Mesodermal cell (in vitro differentiated cells): ENCODE results near the gene GLDN. TPM values are rescaled to one million over a fixed set of nuclear protein-coding genes. Genes with fewer than 3 reads are reported as not detected.
A peak's percentile ranks its signal among the peaks of the same experiment; 100 is the strongest.

Source experiments
- H3K27ac ChIP-seq: 2 replicates; pipeline ENCODE4 v1.7.0; 2013; ENCODE audit warnings: mild to moderate bottlenecking, low read depth, low read length, moderate library complexity; ENCODE audit not compliant: severe bottlenecking
- H3K36me3 ChIP-seq: 2 replicates; pipeline ENCODE4 v1.7.1; 2013; ENCODE audit warnings: mild to moderate bottlenecking, low read length, moderate library complexity; ENCODE audit not compliant: control insufficient read depth, insufficient read depth
- H3K4me1 ChIP-seq: one replicate; pipeline ENCODE4 v1.7.1; 2013; ENCODE audit warnings: mild to moderate bottlenecking, low read length; ENCODE audit not compliant: insufficient read depth, control insufficient read depth, poor library complexity, severe bottlenecking
- H3K4me3 ChIP-seq: 2 replicates; pipeline ENCODE4 v1.7.0; 2013; ENCODE audit warnings: low read length, control low read depth, mild to moderate bottlenecking; ENCODE audit not compliant: insufficient read depth, poor library complexity, severe bottlenecking; ENCODE audit errors: extremely low read depth
- H3K9me3 ChIP-seq: 2 replicates; pipeline ENCODE4 v1.7.1; 2013; ENCODE audit warnings: mild to moderate bottlenecking, low read length, moderate library complexity; ENCODE audit not compliant: control insufficient read depth
- WGBS, 2 experiments: methylation state at CpG; one replicate each; pipeline ENCODE4 v1.1.5; 2013; ENCODE audit warnings: missing lambda C conversion rate in 2 of 2; ENCODE audit not compliant: insufficient coverage in 2 of 2; 5-methylcytosine and 5-hydroxymethylcytosine counted together
- polyA plus RNA-seq, 2 experiments: library from polyadenylated mRNA; stranded (reverse); fragments of 50-300 nt; gene quantifications; one replicate each; pipeline ENCODE4 v1.2.3, GENCODE V29; 2013

The GLDN gene
- polyA plus RNA-seq (2013, experiment 1 of 2) = 0.88 TPM
- 0.35 TPM for polyA plus RNA-seq (2013, experiment 2 of 2)

GRCh38 chr15:51341366-51342226 is at the start of gene GLDN:
GLDN (plus strand) TSS chr15:51341655; CDS start chr15:51341685, 30 bp downstream.
- no peaks in the 10 kb centered on the region for H3K4me1 ChIP-seq
- no peak within 1 kb of the TSS for H3K27ac ChIP-seq
- WGBS, 2 experiments = 6 to 8% methylated on average over 62 to 63 of the region's 76 CpGs
- peak within 1 kb of the TSS; percentile 29 for H3K4me3 ChIP-seq
- no peaks in the 10 kb centered on the region for H3K36me3 ChIP-seq
- no peaks in the 10 kb centered on the region for H3K9me3 ChIP-seq

GRCh38 chr15:51298620-51299019 is 42.8 kb upstream of the GLDN start:
- H3K4me3 ChIP-seq = no peak overlapping the region
- H3K4me1 ChIP-seq = no peaks in the 10 kb centered on the region
- WGBS, 2 experiments = 90% methylated on average over 1 to 2 of the region's 2 CpGs
- no peaks in the 10 kb centered on the region for H3K9me3 ChIP-seq
- no peaks in the 10 kb centered on the region for H3K36me3 ChIP-seq
- peak overlapping the region; percentile 62 for H3K27ac ChIP-seq

GRCh38 chr15:51299187-51300015 is 42.1 kb upstream of the GLDN start:
- no peaks in the 10 kb centered on the region for H3K4me1 ChIP-seq
- no peaks in the 10 kb centered on the region for H3K9me3 ChIP-seq
- 93 to 98% methylated on average over 3 to 5 of the region's 5 CpGs for WGBS, 2 experiments
- H3K4me3 ChIP-seq = no peak overlapping the region
- no peaks in the 10 kb centered on the region for H3K36me3 ChIP-seq
- no peak overlapping the region for H3K27ac ChIP-seq

GRCh38 chr15:51302480-51302879 is 39.0 kb upstream of the GLDN start:
- no peaks in the 10 kb centered on the region for H3K9me3 ChIP-seq
- H3K27ac ChIP-seq = no peak overlapping the region
- no peaks in the 10 kb centered on the region for H3K4me1 ChIP-seq
- H3K36me3 ChIP-seq = no peaks in the 10 kb centered on the region
- H3K4me3 ChIP-seq = no peak overlapping the region
- WGBS, 2 experiments = 81 to 86% methylated on average over 5 of the region's 6 CpGs

GRCh38 chr15:51303462-51303980 is 37.9 kb upstream of the GLDN start:
- H3K36me3 ChIP-seq = no peaks in the 10 kb centered on the region
- no peak overlapping the region for H3K4me3 ChIP-seq
- no peak overlapping the region for H3K27ac ChIP-seq
- no peaks in the 10 kb centered on the region for H3K9me3 ChIP-seq
- H3K4me1 ChIP-seq = no peaks in the 10 kb centered on the region
- 85% methylated on average over 2 of the region's 2 CpGs; no CpG with 5 or more reads in 1 of the 2 experiments for WGBS, 2 experiments

- Histone ChIP-seq H3K27ac (no peak overlapping the region), H3K36me3 (no peaks in the 10 kb centered on the region), H3K9me3 (no peaks in the 10 kb centered on the region), H3K4me3 (no peak overlapping the region), H3K4me1 (no peaks in the 10 kb centered on the region)
- WGBS, 2 experiments = 93 to 97% methylated on average over 3 of the region's 3 CpGs
Measured at GRCh38 chr15:51307325-51307724, 34.1 kb upstream of the GLDN start.

- H3K4me1 ChIP-seq = no peaks in the 10 kb centered on the region
- H3K27ac ChIP-seq = no peak overlapping the region
- H3K9me3 ChIP-seq = no peaks in the 10 kb centered on the region
- 67 to 90% methylated on average over 1 to 2 of the region's 3 CpGs for WGBS, 2 experiments
- no peaks in the 10 kb centered on the region for H3K36me3 ChIP-seq
- no peak overlapping the region for H3K4me3 ChIP-seq
Measured at GRCh38 chr15:51307811-51308210, 33.6 kb upstream of the GLDN start.

- 88 to 93% methylated on average over 1 to 2 of the region's 2 CpGs for WGBS, 2 experiments
- no peaks in the 10 kb centered on the region for H3K9me3 ChIP-seq
- H3K27ac ChIP-seq = no peak overlapping the region
- no peaks in the 10 kb centered on the region for H3K36me3 ChIP-seq
- H3K4me1 ChIP-seq = no peaks in the 10 kb centered on the region
- no peak overlapping the region for H3K4me3 ChIP-seq
Measured at GRCh38 chr15:51310064-51310463, 31.4 kb upstream of the GLDN start.

- H3K36me3 ChIP-seq = no peaks in the 10 kb centered on the region
- H3K27ac ChIP-seq = no peak overlapping the region
- H3K4me3 ChIP-seq = no peak overlapping the region
- 86% methylated on average over 1 of the region's 2 CpGs; no CpG with 5 or more reads in 1 of the 2 experiments for WGBS, 2 experiments
- H3K4me1 ChIP-seq = no peaks in the 10 kb centered on the region
- H3K9me3 ChIP-seq = no peaks in the 10 kb centered on the region
Measured at GRCh38 chr15:51311510-51311909, 29.9 kb upstream of the GLDN start.

- H3K4me1 ChIP-seq = no peaks in the 10 kb centered on the region
- no peak overlapping the region for H3K27ac ChIP-seq
- no peak overlapping the region for H3K4me3 ChIP-seq
- 91 to 92% methylated on average over 7 of the region's 8 CpGs for WGBS, 2 experiments
- H3K36me3 ChIP-seq = no peaks in the 10 kb centered on the region
- no peaks in the 10 kb centered on the region for H3K9me3 ChIP-seq
Measured at GRCh38 chr15:51312166-51313073, 29.0 kb upstream of the GLDN start.
